Myocyte (in vitro differentiated cells): ENCODE data around the gene SCN1A. TPM values are rescaled to one million over a fixed set of nuclear protein-coding genes. Genes with fewer than 3 reads are reported as not detected.
"Not testable (repeated sequence)": the region's sequence is repeated elsewhere in the genome, so short reads cannot be mapped to it uniquely, and the experiment has no call there.

Experiments
- DNase-seq: peaks from one replicate; pipeline ENCODE4 v3.0.0-alpha.2; 2012; ENCODE audit warnings: low read depth
- polyA plus RNA-seq: library from polyadenylated mRNA; unstranded; fragments of >200 nt; gene quantifications from one replicate; pipeline ENCODE4 v1.2.1, GENCODE V29; 2012; ENCODE audit warnings: missing spikeins
- total RNA-seq: library from RNA; depleted of rRNA; stranded (reverse); fragments of >200 nt; gene quantifications from 2 replicates; pipeline ENCODE4 v1.2.3, GENCODE V29; 2014

SCN1A gene
- not detected in 2 replicates for total RNA-seq
- not detected for polyA plus RNA-seq

GRCh38 chr2:166127217-166128155, at the start of gene SCN1A:
Gene SCN1A (minus strand): TSS chr2:166128020. CDS start chr2:166073621, 54,399 bp downstream.
- DNase-seq: peak; percentile 55

GRCh38 chr2:166173263-166173662, 45.4 kb upstream of the SCN1A start:
- no peak for DNase-seq

GRCh38 chr2:166171216-166171615, 43.4 kb upstream of the SCN1A start:
- DNase-seq: no peak

GRCh38 chr2:166170356-166170755, 42.5 kb upstream of the SCN1A start:
- DNase-seq: no peak

- DNase-seq: no peak
Observed at GRCh38 chr2:166167449-166167848, 39.6 kb upstream of the SCN1A start.

GRCh38 chr2:166163775-166164174, 36.0 kb upstream of the SCN1A start:
- no peak for DNase-seq

- peak; percentile 23 for DNase-seq
Observed at GRCh38 chr2:166158546-166158945, 30.7 kb upstream of the SCN1A start.

- no peak for DNase-seq
Observed at GRCh38 chr2:166157578-166157977, 29.8 kb upstream of the SCN1A start.

- no peak for DNase-seq
Observed at GRCh38 chr2:166156985-166157490, 29.2 kb upstream of the SCN1A start.

GRCh38 chr2:166155589-166155988, 27.8 kb upstream of the SCN1A start:
- DNase-seq: no peak

GRCh38 chr2:166154685-166155338, 27.0 kb upstream of the SCN1A start:
- DNase-seq: no peak

- no peak for DNase-seq
Observed at GRCh38 chr2:166152064-166152463, 24.2 kb upstream of the SCN1A start.

- DNase-seq: no peak
Observed at GRCh38 chr2:166148500-166149400, 20.9 kb upstream of the SCN1A start.

GRCh38 chr2:166147883-166148282, 20.1 kb upstream of the SCN1A start:
- DNase-seq: peak; percentile 22

- no peak for DNase-seq
Observed at GRCh38 chr2:166144071-166144470, 16.3 kb upstream of the SCN1A start.

- no peak for DNase-seq
Observed at GRCh38 chr2:166140932-166141331, 13.1 kb upstream of the SCN1A start.

GRCh38 chr2:166140475-166140874, 12.7 kb upstream of the SCN1A start:
- DNase-seq: no peak

- DNase-seq: not testable (repeated sequence)
Observed at GRCh38 chr2:166139479-166139878, 11.7 kb upstream of the SCN1A start.

GRCh38 chr2:166138667-166139066, 10.8 kb upstream of the SCN1A start:
- DNase-seq: no peak

- no peak for DNase-seq
Observed at GRCh38 chr2:166138144-166138543, 10.3 kb upstream of the SCN1A start.

- no peak for DNase-seq
Observed at GRCh38 chr2:166137331-166137730, 9.5 kb upstream of the SCN1A start.
